Endometrial microvascular endothelial cells (primary cell): ENCODE results near the gene NRARP. TPM values are rescaled to one million over a fixed set of nuclear protein-coding genes. Genes with fewer than 3 reads are reported as not detected.
"Not testable (repeated sequence)": the region's sequence is repeated elsewhere in the genome, so short reads cannot be mapped to it uniquely, and the experiment has no call there.

Experiments used
- in situ Hi-C: cut with HindIII; loops from 2 replicates; pipeline ENCODE4 v1.10.0; 2017; ENCODE audit warnings: low sequenced_read_pairs, low pct_unique_long_range_greater_than_20kb; ENCODE audit errors: inconsistent ontology term
- total RNA-seq: library from RNA; depleted of rRNA; stranded (reverse); fragments of >200 nt; gene quantifications from one replicate; pipeline ENCODE4 v1.2.3, GENCODE V29; 2015; ENCODE audit errors: inconsistent ontology term

NRARP gene
- total RNA-seq, 1 donor from 2014 or later: 16.1 TPM

DNA sequence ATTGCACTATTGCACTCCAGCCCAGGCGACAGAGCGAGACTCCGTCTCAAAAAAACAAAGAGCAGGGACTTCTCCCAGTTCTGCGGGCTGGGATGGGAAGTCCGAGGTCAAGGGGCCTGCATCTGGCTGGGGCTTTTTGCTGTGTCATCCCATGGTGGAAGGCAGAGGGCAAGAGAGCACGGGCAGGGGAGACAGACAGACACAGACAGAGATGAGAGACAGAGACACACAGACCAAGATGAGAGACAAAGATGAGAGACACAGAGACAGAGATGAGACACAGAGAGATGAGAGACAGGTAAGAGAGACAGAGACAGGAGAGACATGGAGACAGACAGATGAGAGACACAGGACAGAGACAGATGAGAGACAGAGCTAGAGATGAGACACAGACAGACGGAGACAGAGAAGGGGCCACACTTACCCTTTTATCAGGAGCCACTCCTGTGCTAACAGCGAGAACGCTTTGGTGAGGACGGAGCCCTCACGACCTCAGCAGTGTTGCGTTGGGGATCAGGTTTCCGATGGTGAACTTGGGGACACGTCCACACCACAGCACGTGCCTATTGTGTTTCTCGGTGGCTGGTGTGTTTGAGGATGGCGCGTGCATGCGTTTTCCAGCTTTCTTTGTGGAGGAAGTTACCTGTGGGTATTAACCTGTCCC lies 33.4 kb downstream of the NRARP start:
- in situ Hi-C loops: no loop called here

DNA sequence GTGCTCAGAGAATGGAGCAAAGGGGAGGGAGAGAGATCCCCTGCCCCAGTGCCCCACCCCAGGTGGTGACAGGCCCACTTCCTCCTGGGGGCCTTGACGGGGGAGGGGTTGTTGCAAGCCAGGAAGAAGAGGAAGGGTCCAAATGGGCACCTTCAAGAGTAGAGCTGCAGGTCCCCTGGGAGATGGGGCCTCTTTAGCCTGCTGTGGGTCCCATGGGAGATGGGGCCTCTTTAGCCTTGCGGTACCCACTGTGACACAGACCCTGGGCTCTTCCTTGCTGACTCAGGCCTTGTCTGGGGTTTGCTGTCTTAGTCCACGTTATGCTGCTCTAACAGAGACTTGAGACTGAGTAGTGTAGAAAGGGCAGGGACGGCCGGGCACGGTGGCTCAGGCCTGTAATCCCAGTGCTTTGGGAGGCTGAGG lies 34.1 kb downstream of the NRARP start:
- in situ Hi-C loops: no loop called here

DNA sequence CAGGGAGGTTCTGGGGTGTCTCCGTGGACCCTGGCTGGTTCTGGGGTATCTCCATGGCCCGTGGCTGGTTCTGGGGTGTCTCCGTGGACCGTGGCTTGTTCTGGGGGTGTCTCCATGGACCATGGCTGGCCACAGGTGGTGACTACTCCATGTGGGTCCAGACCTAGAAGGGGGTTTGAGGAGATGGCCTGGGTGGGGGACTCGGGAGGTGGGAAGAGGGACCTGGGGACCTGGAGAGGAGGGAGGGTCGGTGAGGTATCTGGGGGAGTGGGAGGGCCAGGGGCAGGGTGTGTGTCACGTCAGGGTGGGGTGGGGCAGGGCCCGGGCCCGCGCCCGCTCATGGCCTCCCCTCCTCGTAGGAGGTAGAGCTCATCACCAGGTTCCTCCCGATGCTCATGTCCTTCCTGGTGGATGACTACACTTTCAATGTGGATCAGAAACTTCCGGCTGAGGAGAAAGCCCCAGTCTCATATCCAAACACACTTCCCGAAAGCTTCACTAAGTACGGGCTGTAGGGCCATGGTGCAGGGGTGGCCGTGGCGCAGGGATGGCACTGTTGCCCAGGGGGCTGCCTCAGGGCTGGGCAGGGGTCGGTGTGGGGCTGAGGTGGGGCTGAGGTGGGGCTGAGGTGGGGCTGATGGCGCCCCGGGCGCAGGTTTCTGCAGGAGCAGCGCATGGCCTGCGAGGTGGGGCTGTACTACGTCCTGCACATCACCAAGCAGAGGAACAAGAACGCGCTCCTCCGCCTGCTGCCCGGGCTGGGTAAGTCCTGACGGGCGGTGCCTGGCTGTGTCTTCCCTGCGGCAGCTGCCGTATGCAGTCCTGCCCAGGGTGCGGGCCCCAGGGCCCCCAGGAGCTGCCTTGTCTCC lies 35.3 kb downstream of the NRARP start:
- in situ Hi-C loops: no loop called here

DNA sequence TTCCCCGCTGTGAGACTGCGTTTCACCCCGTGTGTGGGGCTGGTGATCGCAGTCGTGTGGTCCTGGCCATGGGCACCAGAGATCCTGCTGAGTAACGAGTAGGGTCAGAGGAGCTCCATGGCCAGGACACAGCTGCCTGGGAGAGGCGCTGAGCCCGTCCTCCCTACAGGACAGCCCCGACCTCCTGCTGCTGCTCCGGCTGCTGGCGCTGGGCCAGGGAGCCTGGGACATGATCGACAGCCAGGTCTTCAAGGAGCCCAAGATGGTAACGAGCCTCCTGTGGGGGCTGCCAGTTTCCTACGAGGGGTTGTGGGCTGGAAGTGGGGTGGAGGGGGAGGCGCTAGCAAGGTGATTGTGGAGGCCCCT lies 35.9 kb downstream of the NRARP start:
- in situ Hi-C loops: no loop called here

DNA sequence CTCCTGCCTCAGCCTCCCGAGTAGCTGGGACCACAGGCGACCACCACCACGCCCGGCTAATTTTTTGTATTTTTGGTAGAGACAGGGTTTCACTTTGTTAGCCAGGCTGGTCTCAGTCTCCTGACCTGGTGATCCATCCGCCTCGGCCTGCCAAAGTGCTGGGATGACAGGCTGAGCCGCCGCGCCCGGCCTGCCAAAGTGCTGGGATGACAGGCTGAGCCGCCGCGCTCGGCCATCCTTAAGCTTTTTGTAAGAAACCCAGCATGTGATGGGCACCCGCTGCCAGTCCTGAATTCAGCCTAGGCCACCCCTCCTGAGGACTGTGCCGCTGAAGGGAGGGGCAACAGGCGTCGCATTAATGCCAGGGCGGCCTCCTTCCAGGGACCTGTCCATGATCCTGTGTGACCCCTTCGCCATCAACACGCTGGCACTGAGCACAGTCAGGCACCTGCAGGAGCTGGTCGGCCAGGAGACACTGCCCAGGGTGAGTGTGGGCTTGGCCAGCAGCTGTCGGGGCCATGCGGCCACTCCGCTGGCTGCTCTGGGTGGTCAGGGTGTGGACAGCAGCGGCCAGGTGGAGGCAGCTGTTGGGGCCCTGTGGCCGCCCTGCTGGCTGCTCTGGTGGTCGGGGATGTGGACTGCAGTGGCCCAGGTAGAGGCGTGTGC lies 36.4 kb downstream of the NRARP start:
- in situ Hi-C loops: no loop called here

DNA sequence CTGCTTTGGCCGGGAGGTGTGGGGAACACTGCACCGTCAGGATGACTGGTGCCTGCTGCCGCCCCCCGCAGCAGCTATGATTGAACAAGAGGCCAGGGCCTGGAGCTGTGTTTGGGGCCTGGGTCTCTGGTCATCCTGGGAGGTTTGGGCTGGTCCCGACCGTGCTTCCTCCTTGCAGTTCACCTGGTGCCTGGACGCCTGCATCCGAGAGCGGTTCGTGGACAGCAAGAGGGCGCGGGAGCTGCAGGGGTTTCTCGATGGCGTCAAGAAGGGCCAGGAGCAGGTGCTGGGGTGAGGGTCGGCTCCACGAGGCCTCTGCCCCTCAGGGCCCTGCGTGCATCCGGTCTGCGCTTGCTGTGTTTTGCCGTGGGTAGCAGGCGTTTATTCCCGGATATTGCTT lies 38.0 kb downstream of the NRARP start:
- in situ Hi-C loops: no loop called here

DNA sequence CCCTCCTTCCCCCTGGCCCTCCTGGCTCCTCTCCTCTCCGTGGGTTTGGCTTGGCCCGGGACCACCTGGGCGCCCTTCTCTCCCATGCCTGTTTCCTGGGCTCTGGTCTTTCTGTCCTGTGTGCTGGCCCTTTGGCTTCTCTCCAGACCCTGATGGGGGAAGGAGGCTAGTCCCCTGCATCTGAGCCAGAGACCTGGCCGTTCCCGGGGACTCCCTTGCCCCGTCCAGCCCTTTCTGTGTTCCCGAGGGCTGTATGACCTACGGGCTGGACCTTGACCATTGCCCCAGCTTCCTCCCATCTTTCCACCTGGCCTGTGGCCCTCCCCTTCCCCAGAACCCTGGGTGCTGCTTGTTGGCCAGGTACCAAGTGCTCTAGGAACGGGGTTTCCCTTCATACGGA lies 38.6 kb downstream of the NRARP start:
- in situ Hi-C loops: no loop called here

DNA sequence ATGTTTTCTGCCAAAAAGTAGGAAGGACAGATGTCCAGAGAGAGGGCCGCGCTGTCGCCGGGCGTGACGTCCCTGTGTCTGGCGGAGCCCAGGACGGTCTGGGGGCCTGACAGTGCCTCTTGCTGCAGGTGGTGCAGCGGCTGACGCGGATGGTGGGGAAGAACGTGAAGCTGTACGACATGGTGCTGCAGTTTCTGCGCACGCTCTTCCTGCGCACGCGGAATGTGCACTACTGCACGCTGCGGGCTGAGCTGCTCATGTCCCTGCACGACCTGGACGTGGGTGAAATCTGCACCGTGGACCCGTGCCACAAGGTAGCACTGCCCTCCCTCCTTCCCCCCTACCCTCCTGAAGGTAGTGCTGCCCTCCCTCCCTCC lies 39.2 kb downstream of the NRARP start:
- in situ Hi-C loops: no loop called here

DNA sequence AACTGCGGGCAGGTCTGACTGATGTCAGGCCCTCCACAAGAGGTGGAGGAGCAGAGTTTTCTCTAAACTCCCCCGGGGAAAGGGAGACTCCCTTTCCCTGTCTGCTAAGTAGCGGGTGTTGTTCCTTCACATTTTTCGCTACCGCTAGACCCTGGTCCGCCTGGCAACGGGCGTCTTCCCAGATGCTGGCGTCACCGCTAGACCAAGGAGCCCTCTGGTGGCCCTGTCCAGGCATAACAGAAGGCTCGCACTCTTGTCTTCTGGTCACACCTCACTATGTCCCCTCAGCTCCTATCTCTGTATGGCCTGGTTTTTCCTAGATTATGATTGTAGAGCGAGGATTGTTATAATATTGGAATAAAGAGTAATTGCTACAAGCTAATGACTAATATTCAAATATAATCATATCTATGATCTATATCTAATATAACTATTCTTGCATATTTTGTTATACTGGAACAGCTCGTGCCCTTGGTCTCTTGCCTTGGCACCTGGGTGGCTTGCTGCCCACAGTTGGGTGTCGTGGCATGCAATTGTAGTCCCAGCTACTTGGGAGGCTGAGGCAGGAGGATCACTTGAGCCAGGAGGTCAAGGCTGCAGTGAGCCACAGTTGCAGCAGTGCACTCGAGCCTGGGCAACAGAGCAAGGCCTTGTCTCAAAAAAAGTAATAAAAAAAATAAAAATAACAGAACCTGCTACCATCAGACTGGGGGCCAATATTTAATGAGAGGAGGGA lies 39.7 kb downstream of the NRARP start:
- in situ Hi-C loops: not testable (repeated sequence)

DNA sequence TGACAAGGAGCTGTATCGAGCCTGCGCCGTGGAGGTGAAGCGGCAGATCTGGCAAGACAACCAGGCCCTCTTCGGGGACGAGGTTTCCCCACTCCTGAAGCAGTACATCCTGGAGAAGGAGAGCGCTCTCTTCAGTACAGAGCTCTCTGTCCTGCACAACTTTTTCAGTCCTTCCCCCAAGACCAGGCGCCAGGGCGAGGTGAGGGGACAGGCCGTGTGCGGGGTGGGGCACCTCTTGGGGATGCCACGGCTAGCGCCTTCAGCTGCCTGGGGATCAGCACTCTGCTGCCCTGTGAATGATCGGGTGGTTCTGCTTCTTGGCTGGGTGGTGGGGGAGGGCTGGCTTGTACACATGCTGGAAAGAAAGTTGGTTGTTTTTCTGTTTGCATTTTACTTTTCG lies 45.2 kb downstream of the NRARP start:
- in situ Hi-C loops: no loop called here

DNA sequence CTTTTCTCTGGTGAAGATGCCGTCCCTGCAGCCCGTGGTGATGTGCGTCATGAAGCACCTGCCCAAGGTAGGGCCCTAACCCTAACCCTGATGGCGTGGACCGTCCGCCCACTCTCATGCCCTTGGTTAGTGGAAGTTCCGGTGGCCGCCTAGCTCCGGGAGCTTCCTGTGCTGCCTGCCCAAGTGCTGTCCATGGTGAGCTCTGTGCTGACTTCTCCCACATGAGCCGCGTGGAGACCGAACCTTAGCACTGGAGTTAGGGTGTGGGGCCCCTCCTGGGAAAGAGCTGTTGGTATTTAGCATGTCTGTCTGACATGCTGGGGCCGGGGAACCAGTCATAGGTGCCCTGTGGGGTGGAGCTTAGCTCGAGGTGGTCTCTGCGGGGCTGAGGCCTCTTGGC lies 45.7 kb downstream of the NRARP start:
- in situ Hi-C loops: no loop called here

DNA sequence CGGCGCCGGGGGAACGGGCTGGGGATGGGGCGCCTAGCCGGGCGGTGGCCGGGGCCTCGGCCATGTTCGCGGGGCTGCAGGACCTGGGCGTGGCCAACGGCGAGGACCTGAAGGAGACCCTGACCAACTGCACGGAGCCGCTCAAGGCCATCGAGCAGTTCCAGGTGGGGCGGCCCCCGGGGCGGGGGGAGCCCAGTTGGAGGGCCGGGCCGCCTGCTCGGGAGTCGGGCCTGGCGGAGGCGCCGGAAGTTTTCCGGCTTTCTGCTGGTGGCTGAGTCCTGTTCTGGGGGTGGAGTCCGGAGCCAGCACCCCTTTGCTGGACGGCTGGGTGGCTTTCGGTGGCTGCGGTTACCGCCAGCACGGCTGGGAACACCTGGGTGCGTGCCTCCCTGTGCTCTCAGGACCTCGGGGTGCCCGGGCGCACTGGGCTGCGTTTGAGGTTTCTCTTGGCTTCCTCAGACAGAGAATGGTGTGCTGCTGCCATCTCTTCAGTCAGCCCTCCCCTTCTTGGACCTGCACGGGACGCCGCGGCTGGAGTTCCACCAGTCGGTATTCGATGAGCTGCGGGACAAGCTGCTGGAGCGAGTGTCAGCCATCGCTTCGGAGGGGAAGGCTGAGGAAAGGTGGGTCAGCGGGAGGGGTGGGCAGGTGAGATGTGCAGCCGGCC lies 46.5 kb downstream of the NRARP start:
- in situ Hi-C loops: no loop called here

DNA sequence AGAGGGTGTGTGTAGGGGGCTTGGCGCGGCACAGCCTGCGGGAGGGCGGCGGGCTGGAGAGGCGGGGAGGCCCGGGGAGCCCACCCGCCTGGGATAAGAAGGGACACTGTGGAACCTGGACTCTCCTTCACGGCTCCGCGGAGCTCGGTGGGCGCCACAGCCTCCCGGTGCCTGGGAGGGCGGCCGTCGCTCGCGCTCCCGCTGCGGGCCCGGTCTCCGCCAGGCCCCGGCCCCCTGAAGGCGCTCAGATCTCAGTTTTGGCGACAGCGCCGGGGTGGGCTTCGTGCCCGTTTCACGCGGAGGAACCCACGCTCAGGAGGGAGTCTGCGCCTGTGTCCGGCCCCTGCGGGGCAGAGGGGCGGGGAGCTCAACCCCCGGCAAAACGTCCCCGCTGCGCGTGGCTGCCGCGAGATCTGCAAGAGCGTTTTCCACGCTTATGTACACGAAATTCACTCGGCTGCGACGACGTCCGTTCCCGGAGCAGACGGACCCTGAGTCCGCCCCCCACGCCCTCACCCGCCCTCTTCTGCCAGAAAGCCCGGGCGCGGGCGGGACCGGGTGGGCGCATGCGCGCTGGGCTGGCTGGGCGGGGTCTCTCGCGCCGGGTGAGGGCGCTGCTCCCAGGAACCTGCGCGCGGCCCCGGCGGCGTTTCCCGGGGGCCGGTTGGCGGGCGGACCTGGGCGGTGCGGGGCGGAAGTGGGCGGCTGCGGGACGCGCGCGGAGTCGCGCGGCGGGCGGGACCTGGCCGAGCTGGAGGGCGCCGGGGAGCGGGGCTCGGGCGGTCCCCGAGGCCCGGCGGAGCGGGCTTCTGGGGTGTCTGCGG lies 47.2 kb downstream of the NRARP start, which contains the start of gene NELFB:
TSS of gene NELFB (plus strand) at position 704 of the 824 bp plus-strand sequence.
- in situ Hi-C loops: no loop called here

DNA sequence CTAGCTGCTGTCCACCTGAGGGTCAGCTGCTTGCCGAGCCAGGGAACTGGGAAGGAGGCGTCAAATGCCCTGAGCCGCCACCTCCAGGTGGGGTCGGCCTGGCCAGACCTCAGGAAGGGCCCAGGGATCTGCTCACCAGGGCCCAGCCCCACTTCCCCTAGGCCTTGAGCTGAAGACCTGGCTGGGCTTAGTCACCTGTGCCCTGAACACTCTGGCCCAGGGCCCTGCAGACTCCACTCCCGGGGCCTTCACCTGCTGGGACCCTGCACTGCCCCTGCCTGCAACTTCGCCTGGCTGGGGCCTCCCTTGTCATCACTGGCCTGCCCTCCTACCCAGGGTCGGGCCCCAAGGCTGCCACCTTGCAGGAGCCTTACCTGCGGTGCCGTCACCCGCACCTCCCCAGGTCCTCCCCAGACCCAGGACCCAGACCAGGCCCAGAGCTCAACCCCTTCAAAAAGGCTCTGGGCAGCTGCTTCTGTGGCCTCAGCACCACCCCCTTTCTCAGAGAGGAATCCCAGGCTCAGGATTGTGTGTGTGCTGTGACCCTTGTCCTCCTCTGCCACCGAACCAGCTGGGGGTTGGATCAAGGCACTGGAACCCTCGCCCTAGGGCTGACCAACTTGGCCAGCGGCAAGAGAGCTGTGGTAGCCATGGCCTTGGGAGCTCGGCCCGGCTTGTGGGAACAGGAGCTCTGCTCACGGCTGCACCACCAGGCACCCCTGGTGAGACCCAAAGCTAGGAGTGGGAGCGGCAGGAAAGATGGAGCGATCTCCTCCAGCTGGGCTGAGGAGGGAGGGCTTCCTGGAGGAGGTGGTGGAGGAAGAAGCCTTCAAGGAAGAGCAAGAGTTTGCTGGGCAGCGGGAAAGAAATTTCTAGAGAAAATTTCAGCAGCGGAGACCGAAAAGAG lies 48.1 kb downstream of the NRARP start:
- in situ Hi-C loops: no loop called here

DNA sequence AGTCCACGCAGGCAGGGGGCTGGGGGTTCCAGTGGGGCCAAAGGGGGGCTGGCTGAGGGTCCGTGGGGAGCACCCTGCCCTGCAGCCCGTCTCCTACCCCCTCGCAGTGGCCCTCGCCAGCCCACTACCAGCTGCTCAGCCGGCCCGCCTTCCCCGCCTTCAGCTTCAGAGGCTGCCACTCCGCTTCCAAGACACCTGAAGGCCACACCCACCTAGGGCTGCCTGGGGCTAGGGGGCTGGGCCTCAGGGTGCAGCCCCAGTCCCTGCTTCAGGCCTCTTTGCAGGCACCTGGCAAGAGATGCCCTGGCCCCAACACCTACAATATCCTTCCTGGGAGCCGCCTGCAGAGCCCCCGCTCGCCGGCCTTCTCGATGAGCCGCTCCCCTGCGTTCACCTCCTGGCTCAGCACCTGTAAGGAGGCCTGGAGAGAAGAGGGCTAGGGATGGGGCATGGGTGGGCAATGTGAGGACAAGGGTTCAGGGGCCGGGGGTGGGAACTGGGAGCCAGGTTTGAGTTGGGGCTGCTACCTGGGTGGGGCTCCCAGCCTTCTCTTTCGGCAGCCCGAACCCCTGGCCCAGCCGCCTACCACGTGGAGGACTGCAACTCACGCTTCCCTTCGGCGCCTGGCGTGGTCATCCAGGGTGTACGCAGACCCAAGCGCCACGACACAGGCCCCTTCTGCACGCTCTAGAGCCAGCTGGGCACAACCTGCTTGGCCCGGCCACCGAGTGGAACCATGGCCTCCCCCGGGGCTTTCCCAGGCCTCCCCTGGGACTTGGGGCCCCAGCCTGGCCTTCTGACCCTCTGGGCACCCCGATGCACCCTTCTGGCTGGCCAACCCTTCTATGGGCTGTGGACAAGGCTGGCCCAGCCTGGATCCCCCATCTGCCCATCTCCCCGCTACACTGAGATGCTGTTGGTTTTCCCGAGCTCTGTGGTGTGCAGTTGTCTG lies 49.2 kb downstream of the NRARP start:
- in situ Hi-C loops: no loop called here
